ENCODE results near the gene PLEKHG1.

PLEKHG1 gene

DNA sequence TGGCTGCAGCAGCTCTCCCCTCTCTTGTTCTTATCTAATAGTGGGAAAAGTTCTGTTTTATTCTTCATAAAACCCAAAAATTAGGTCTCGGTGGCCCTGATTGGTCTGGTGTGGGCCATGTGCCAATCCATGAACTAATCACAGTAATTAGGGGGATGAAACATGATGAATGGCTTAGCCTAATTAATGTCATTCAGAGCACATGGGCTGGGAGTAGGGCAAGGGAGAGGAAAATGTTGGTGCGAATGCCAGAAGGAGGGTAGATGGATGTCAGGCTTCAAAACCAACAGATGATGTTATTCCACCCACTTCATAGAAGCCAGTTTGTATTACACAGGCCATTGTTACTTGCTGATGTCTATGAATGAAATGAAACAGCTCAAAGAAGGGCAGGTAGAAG, 46.5 kb downstream of the PLEKHG1 start:
- no peak for DNase-seq

DNA sequence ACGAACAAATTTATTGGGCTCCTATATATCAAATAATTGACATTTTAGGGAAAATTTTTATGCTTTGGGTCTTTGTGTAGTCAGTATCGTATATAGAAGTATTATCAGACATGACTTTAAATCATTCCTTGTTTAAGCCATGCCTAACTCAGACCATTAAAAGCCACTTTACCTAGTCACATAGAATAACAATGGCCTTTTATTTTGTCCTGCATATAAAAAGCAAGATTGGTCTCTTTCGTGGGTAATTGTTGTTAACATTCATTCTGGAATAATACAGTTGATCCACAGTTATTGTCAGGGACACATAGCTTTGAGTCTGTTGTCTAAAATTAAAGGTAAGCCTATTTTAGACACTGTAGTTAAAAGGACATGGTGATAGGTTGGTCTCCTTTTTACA, 47.4 kb downstream of the PLEKHG1 start:
- no peak for DNase-seq
